Mesenchymal stem cell (in vitro differentiated cells and primary cell): ENCODE results near the gene MSRB3.
A peak's percentile ranks its signal among the peaks of the same experiment; 100 is the strongest.

Source experiments
- DNase-seq: peaks from one replicate; pipeline ENCODE4 v3.0.0-alpha.2; 2013
- H2AFZ ChIP-seq: one replicate; pipeline ENCODE4 v1.6.1; 2013; ENCODE audit warnings: low read depth, mild to moderate bottlenecking, control low read depth, inconsistent platforms, low read length, moderate library complexity
- H2AK5ac ChIP-seq: 2 replicates; pipeline ENCODE4 v1.6.1; 2013; ENCODE audit warnings: low read length, moderate library complexity, mild to moderate bottlenecking, inconsistent platforms; ENCODE audit not compliant: severe bottlenecking
- H2BK120ac ChIP-seq: one replicate; pipeline ENCODE4 v1.6.1; 2013; ENCODE audit warnings: low read depth, mild to moderate bottlenecking, inconsistent platforms, low read length, moderate library complexity
- H2BK12ac ChIP-seq, 2 experiments: one replicate each; pipeline ENCODE4 v1.6.1; 2013; ENCODE audit warnings: inconsistent platforms in 2 of 2, low read length in 2 of 2, mild to moderate bottlenecking in 2 of 2, moderate library complexity in 2 of 2, control low read depth in 1 of 2
- H2BK15ac ChIP-seq: one replicate; pipeline ENCODE4 v1.6.1; 2013; ENCODE audit warnings: mild to moderate bottlenecking, low read depth, inconsistent platforms; ENCODE audit not compliant: poor library complexity, severe bottlenecking
- H2BK5ac ChIP-seq: 2 replicates; pipeline ENCODE4 v1.6.1; 2013; ENCODE audit warnings: low read depth, mild to moderate bottlenecking, low read length, control low read depth, inconsistent platforms; ENCODE audit not compliant: poor library complexity, severe bottlenecking
- H3K14ac ChIP-seq, 2 experiments: one replicate each; pipeline ENCODE4 v1.6.1; 2013; ENCODE audit warnings: inconsistent platforms in 2 of 2, low read length in 2 of 2, control low read depth in 1 of 2, mild to moderate bottlenecking in 1 of 2, moderate library complexity in 1 of 2
- H3K18ac ChIP-seq, 2 experiments: one replicate each; pipeline ENCODE4 v1.6.1; 2013; ENCODE audit warnings: inconsistent platforms in 2 of 2, low read length in 2 of 2, control low read depth in 1 of 2, low read depth in 1 of 2, mild to moderate bottlenecking in 1 of 2
- H3K23ac ChIP-seq, 2 experiments: one replicate each; pipeline ENCODE4 v1.6.1; 2013; ENCODE audit warnings: inconsistent platforms in 2 of 2, low read length in 2 of 2, mild to moderate bottlenecking in 2 of 2, moderate library complexity in 2 of 2, control low read depth in 1 of 2
- H3K27ac ChIP-seq: 2 replicates; pipeline ENCODE4 v1.5.1; 2013; ENCODE audit warnings: mild to moderate bottlenecking, moderate library complexity, low read length, control low read depth, inconsistent platforms; ENCODE audit not compliant: poor library complexity, severe bottlenecking
- H3K27me3 ChIP-seq, 2 experiments: 2 replicates each; pipeline versions ENCODE4 v1.6.1 to v1.7.0; 2013; ENCODE audit warnings: low read length in 2 of 2, mild to moderate bottlenecking in 2 of 2, moderate library complexity in 2 of 2, control low read depth in 1 of 2, inconsistent platforms in 1 of 2; ENCODE audit not compliant: control insufficient read depth in 1 of 2, insufficient read depth in 1 of 2
- H3K36me3 ChIP-seq, 2 experiments: 2 replicates each; pipeline versions ENCODE4 v1.6.1 to v1.7.0; 2013; ENCODE audit warnings: low read length in 2 of 2, control low read depth in 1 of 2, inconsistent platforms in 1 of 2, low read depth in 1 of 2, mild to moderate bottlenecking in 1 of 2; ENCODE audit not compliant: insufficient read depth in 2 of 2, control insufficient read depth in 1 of 2
- H3K4ac ChIP-seq, 2 experiments: one replicate each; pipeline ENCODE4 v1.6.1; 2013; ENCODE audit warnings: inconsistent platforms in 2 of 2, low read length in 2 of 2, mild to moderate bottlenecking in 2 of 2, moderate library complexity in 2 of 2, control low read depth in 1 of 2, low read depth in 1 of 2
- H3K4me1 ChIP-seq: 2 replicates; pipeline ENCODE4 v1.6.1; 2013; ENCODE audit warnings: low read depth, low read length, control low read depth; ENCODE audit not compliant: control insufficient read depth, insufficient read depth
- H3K4me2 ChIP-seq: 2 replicates; pipeline ENCODE4 v1.6.1; 2013; ENCODE audit warnings: low read length, mild to moderate bottlenecking, inconsistent platforms; ENCODE audit not compliant: poor library complexity, severe bottlenecking
- H3K4me3 ChIP-seq, 2 experiments: 2 replicates each; pipeline versions ENCODE4 v1.5.1 to v1.7.0; 2013; ENCODE audit warnings: low read length in 2 of 2, mild to moderate bottlenecking in 2 of 2, control low read depth in 1 of 2, low read depth in 1 of 2; ENCODE audit not compliant: insufficient read depth in 1 of 2
- H3K79me1 ChIP-seq: replicated peaks from 2 replicates; pipeline ENCODE4 v1.6.1; 2013; ENCODE audit warnings: mild to moderate bottlenecking, control low read depth, low read length, inconsistent platforms; ENCODE audit not compliant: poor library complexity, severe bottlenecking
- H3K9ac ChIP-seq: 2 replicates; pipeline ENCODE4 v1.7.0; 2013; ENCODE audit warnings: mild to moderate bottlenecking, low read length, moderate library complexity
- H3K9me3 ChIP-seq: 2 replicates; pipeline ENCODE4 v1.7.0; 2013; ENCODE audit warnings: mild to moderate bottlenecking, low read length; ENCODE audit not compliant: control insufficient read depth
- H4K8ac ChIP-seq: one replicate; pipeline ENCODE4 v1.6.1; 2013; ENCODE audit warnings: inconsistent platforms, mild to moderate bottlenecking, low read length, moderate library complexity
- H4K91ac ChIP-seq: one replicate; pipeline ENCODE4 v1.6.1; 2013; ENCODE audit warnings: mild to moderate bottlenecking, low read length, inconsistent platforms
- WGBS: methylation state at CpG from one replicate; pipeline ENCODE4 v1.1.7; 2013; ENCODE audit warnings: mixed read lengths; 5-methylcytosine and 5-hydroxymethylcytosine counted together

MSRB3 gene

DNA sequence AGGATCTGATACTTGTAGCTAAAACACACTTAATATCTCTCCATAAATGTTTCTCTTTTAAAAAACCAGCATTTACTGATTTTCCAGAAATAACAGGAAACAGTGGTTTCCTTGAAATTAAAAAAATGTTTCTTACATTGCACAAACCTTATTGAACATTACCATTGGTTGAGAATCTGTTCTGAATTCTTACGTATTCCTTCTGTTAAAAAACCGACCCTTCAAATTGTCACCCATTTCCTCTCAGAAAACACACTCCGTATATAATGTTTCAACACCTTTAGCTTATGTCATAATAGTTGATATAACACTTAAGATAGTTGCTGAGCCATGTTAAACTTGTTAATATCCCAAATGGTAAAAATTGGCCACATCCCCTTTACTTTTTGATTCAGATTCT is 51.2 kb downstream of the MSRB3 start:
- no peak overlapping the region for H3K4me2 ChIP-seq
- H2BK5ac ChIP-seq = no peak overlapping the region
- H3K9me3 ChIP-seq = no peaks in the 10 kb centered on the region
- H2BK12ac ChIP-seq = no peak overlapping the region
- H3K36me3 ChIP-seq = peaks cover 8% of the 10 kb centered on the region in 2 experiments
- no peak overlapping the region for H4K91ac ChIP-seq
- no peak overlapping the region for H3K18ac ChIP-seq
- no peak overlapping the region for H3K4ac ChIP-seq
- no peak for DNase-seq
- H3K4me3 ChIP-seq = no peak overlapping the region
- no peak overlapping the region for H2AFZ ChIP-seq
- no peak overlapping the region for H3K27ac ChIP-seq
- no peak overlapping the region for H3K14ac ChIP-seq
- no peak overlapping the region for H2BK120ac ChIP-seq
- H3K9ac ChIP-seq = no peak overlapping the region
- no peak overlapping the region for H3K23ac ChIP-seq
- H3K79me1 ChIP-seq = peaks cover 2% of the 10 kb centered on the region
- H4K8ac ChIP-seq = no peak overlapping the region
- WGBS = 100% methylated on average over 2 of the region's 3 CpGs
- H3K4me1 ChIP-seq = peaks cover 4% of the 10 kb centered on the region
- no peak overlapping the region for H2BK15ac ChIP-seq
- no peaks in the 10 kb centered on the region for H3K27me3 ChIP-seq
- H2AK5ac ChIP-seq = no peak overlapping the region

GRCh38 chr12:65330331-65330730 is 51.8 kb downstream of the MSRB3 start:
- peaks cover 4% of the 10 kb centered on the region for H3K4me1 ChIP-seq
- 100% methylated on average over 1 of the region's 3 CpGs for WGBS

DNA sequence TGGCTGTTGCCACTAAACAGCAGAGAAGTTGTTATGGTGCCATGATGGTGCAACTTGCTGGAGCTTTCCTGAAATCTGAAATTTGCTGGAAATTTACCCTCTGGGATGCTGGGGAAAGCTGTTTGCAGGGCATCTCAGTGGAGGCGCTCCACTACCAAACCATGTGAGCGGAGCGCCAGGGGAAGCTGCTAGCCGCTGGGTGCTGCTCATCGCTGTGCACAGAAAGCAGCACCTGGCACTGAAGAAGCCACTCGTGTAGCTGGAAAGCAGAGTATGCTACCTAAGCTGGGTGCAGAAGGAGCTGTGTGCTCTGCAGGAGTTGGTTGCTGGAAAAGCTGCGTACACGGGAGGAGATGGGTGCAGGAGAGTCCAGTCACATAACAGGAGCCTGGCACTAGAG is 53.0 kb downstream of the MSRB3 start:
- Histone ChIP-seq H2BK12ac (no peak overlapping the region), H3K4me1 (peaks cover 4% of the 10 kb centered on the region), H3K14ac (peak overlapping the region in 1 of 2 experiments; percentile 11), H3K27ac (no peak overlapping the region), H3K9ac (no peak overlapping the region), H3K18ac (peak overlapping the region in 1 of 2 experiments; percentile 57), H3K4me3 (no peak overlapping the region), H3K27me3 (no peaks in the 10 kb centered on the region), H3K23ac (peak overlapping the region in 1 of 2 experiments; percentile 83), H3K9me3 (no peaks in the 10 kb centered on the region), H3K4ac (peak overlapping the region in 1 of 2 experiments; percentile 73), H4K91ac (peak overlapping the region; percentile 55), H2BK120ac (no peak overlapping the region), H2AFZ (no peak overlapping the region), H4K8ac (no peak overlapping the region), H3K4me2 (no peak overlapping the region), H2BK5ac (no peak overlapping the region), H2BK15ac (no peak overlapping the region), H3K36me3 (peaks cover 8% of the 10 kb centered on the region in 2 experiments), H2AK5ac (peak overlapping the region; percentile 31), H3K79me1 (peaks cover 2% of the 10 kb centered on the region)
- WGBS = 98% methylated on average over 8 of the region's 8 CpGs
- DNase-seq = no peak

More at GRCh38 chr12:65330331-65330730, 51.8 kb downstream of the MSRB3 start:
- Histone ChIP-seq H2AFZ (no peak overlapping the region), H4K91ac (no peak overlapping the region), H3K27me3 (no peaks in the 10 kb centered on the region), H2BK120ac (no peak overlapping the region), H3K4ac (no peak overlapping the region), H2AK5ac (no peak overlapping the region), H2BK15ac (no peak overlapping the region), H3K27ac (no peak overlapping the region), H3K14ac (no peak overlapping the region), H2BK5ac (no peak overlapping the region), H3K9me3 (no peaks in the 10 kb centered on the region), H2BK12ac (no peak overlapping the region), H3K23ac (no peak overlapping the region), H3K36me3 (peaks cover 8% of the 10 kb centered on the region in 2 experiments), H3K9ac (no peak overlapping the region), H3K18ac (no peak overlapping the region), H3K79me1 (peaks cover 2% of the 10 kb centered on the region), H3K4me2 (no peak overlapping the region), H3K4me3 (no peak overlapping the region), H4K8ac (no peak overlapping the region)
- DNase-seq = no peak

GRCh38 chr12:65333649-65334048 is 55.2 kb downstream of the MSRB3 start:
- no peak overlapping the region for H4K8ac ChIP-seq
- DNase-seq = no peak
- H2BK120ac ChIP-seq = no peak overlapping the region
- no peak overlapping the region for H2AK5ac ChIP-seq
- H3K36me3 ChIP-seq = peaks cover 8% of the 10 kb centered on the region in 2 experiments
- no peaks in the 10 kb centered on the region for H3K27me3 ChIP-seq
- H2BK5ac ChIP-seq = no peak overlapping the region
- H3K27ac ChIP-seq = no peak overlapping the region
- no peak overlapping the region for H2BK15ac ChIP-seq
- peaks cover 4% of the 10 kb centered on the region for H3K4me1 ChIP-seq
- H3K79me1 ChIP-seq = peaks cover 2% of the 10 kb centered on the region
- H4K91ac ChIP-seq = no peak overlapping the region
- WGBS = 97% methylated on average over 3 of the region's 5 CpGs
- H2AFZ ChIP-seq = no peak overlapping the region
- H2BK12ac ChIP-seq = no peak overlapping the region
- no peak overlapping the region for H3K4me2 ChIP-seq
- no peak overlapping the region for H3K23ac ChIP-seq
- H3K14ac ChIP-seq = no peak overlapping the region
- H3K9me3 ChIP-seq = no peaks in the 10 kb centered on the region
- no peak overlapping the region for H3K9ac ChIP-seq
- no peak overlapping the region for H3K4me3 ChIP-seq
- H3K4ac ChIP-seq = no peak overlapping the region
- no peak overlapping the region for H3K18ac ChIP-seq
